Hepatocyte (in vitro differentiated cells): Measurements from ENCODE around the gene KCNIP2.

Experiments
- EZH2 ChIP-seq: fragments of 200-600 bp; sonication (generic); IDR thresholded peaks from 2 replicates; pipeline ENCODE4 v1.6.1; 2016; ENCODE audit warnings: antibody characterized with exemption, mild to moderate bottlenecking, borderline replicate concordance
- TF ChIP-seq, protein P1 (sequence below): fragments of 200-600 bp; sonication (generic); IDR thresholded peaks from 2 replicates; pipeline ENCODE4 v1.5.1; 2016; ENCODE audit warnings: antibody characterized with exemption, mild to moderate bottlenecking; ENCODE audit not compliant: poor library complexity

- TF ChIP-seq, protein P1, sequence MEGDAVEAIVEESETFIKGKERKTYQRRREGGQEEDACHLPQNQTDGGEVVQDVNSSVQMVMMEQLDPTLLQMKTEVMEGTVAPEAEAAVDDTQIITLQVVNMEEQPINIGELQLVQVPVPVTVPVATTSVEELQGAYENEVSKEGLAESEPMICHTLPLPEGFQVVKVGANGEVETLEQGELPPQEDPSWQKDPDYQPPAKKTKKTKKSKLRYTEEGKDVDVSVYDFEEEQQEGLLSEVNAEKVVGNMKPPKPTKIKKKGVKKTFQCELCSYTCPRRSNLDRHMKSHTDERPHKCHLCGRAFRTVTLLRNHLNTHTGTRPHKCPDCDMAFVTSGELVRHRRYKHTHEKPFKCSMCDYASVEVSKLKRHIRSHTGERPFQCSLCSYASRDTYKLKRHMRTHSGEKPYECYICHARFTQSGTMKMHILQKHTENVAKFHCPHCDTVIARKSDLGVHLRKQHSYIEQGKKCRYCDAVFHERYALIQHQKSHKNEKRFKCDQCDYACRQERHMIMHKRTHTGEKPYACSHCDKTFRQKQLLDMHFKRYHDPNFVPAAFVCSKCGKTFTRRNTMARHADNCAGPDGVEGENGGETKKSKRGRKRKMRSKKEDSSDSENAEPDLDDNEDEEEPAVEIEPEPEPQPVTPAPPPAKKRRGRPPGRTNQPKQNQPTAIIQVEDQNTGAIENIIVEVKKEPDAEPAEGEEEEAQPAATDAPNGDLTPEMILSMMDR = peak; percentile 86
- no peak for TF ChIP-seq EZH2
Measured at GRCh38 chr10:101840741-101841453, 2.7 kb downstream of the KCNIP2 start.
